Hippocampal formation (tissue), 2 donors: ENCODE measurements around the gene LIG3.
"Not testable (repeated sequence)": the region's sequence is repeated elsewhere in the genome, so short reads cannot be mapped to it uniquely, and the experiment has no call there.

ENCODE experiments used
- DNase-seq, 2 donors: peaks; one replicate each; lab custom pipeline; 2025; lab: John Stamatoyannopoulos, UW

LIG3 gene

GRCh38 chr17:34980353-34980680, at the start of gene LIG3:
Gene LIG3 (plus strand): TSS chr17:34980512. CDS start chr17:34983006, 2,494 bp downstream.
- DNase-seq: peak; percentile 75 to 89

GRCh38 chr17:34950780-34951179, 29.5 kb upstream of the LIG3 start:
- not testable (repeated sequence) for DNase-seq

GRCh38 chr17:34958438-34958837, 21.9 kb upstream of the LIG3 start:
- no peak for DNase-seq

GRCh38 chr17:34961093-34961911, 19.0 kb upstream of the LIG3 start, which contains the start of the genes CCT6B and ZNF830:
Gene CCT6B (minus strand): TSS chr17:34961460. CDS start chr17:34961393, 67 bp downstream.
Gene ZNF830 (plus strand): TSS chr17:34961540. CDS start chr17:34961567, 27 bp downstream.
- peak; percentile 87 to 91 for DNase-seq

GRCh38 chr17:34974179-34974578, 6.1 kb upstream of the LIG3 start:
- no peak for DNase-seq

- DNase-seq: no peak
These were observed 5.2 kb upstream of the LIG3 start for GRCh38 chr17:34974794-34975785.

GRCh38 chr17:34979153-34979552, 1.2 kb upstream of the LIG3 start:
- no peak for DNase-seq

GRCh38 chr17:34979650-34980352, 511 bp upstream of the LIG3 start:
- no peak for DNase-seq

GRCh38 chr17:34980681-34981537, 597 bp downstream of the LIG3 start:
- DNase-seq: peak; percentile 63 to 69

- DNase-seq: no peak
These were observed 1.4 kb downstream of the LIG3 start for GRCh38 chr17:34981538-34982241.

- no peak for DNase-seq
These were observed 6.9 kb downstream of the LIG3 start for GRCh38 chr17:34987232-34987631.

GRCh38 chr17:34988644-34989043, 8.3 kb downstream of the LIG3 start:
- no peak for DNase-seq

- DNase-seq: no peak
These were observed 9.2 kb downstream of the LIG3 start for GRCh38 chr17:34989473-34989872.

- no peak for DNase-seq
These were observed 10.6 kb downstream of the LIG3 start for GRCh38 chr17:34990921-34991365.

- no peak for DNase-seq
These were observed 11.3 kb downstream of the LIG3 start for GRCh38 chr17:34991606-34992005.

GRCh38 chr17:34993031-34993430, 12.7 kb downstream of the LIG3 start:
- no peak for DNase-seq

GRCh38 chr17:34996422-34997285, 16.3 kb downstream of the LIG3 start:
- no peak for DNase-seq

GRCh38 chr17:34997355-34997862, 17.1 kb downstream of the LIG3 start:
- DNase-seq: no peak

GRCh38 chr17:34998205-34998604, 17.9 kb downstream of the LIG3 start:
- DNase-seq: peak; percentile 61 to 77
